GM12878 (cell line): ENCODE measurements around the gene ACAP1. TPM values are rescaled to one million over a fixed set of nuclear protein-coding genes. Genes with fewer than 3 reads are reported as not detected.

ENCODE experiments used
- ATAC-seq: fragments of 200-7000 bp; cut with Tn5 transposase; 3 replicates; pipeline ENCODE4 v1.9.1; 2020; ENCODE audit warnings: mild to moderate bottlenecking, moderate library complexity
- BruUV-seq: library from RNA; stranded (reverse); fragments of 400-500 nt; replicated peaks from 2 replicates; lab custom pipeline; 2021; lab: Mats Ljungman, UMichigan
- CTCF ChIA-PET: fragments of 300-600 bp; sonication (Branson Sonifier 250); formaldehyde crosslinking; extraction: SDS; loops from one replicate; lab custom pipeline; 2021; ENCODE audit warnings: inconsistent platforms; lab: Yijun Ruan, JAX
- POLR2A ChIA-PET: fragments of 350-600 bp; formaldehyde crosslinking; extraction: SDS; loops from one replicate; lab custom pipeline; 2021; ENCODE audit warnings: inconsistent platforms; lab: Charles Lee
- RAD21 ChIA-PET: fragments of 300-600 bp; sonication (Branson Sonifier 250); formaldehyde crosslinking; loops from one replicate; lab custom pipeline; 2023; ENCODE audit warnings: antibody characterized with exemption; ENCODE audit not compliant: unreplicated experiment; lab: Charles Lee
- SMC1A ChIA-PET: fragments of 300-600 bp; sonication (Branson Sonifier 250); formaldehyde crosslinking; loops from one replicate; lab custom pipeline; 2023; ENCODE audit not compliant: unreplicated experiment, uncharacterized antibody; lab: Charles Lee
- DNase-seq: peaks from one replicate; pipeline ENCODE4 v3.0.0-alpha.2; 2011; ENCODE audit warnings: low read depth, low spot score
- FAIRE-seq: peaks from 3 replicates; lab custom pipeline; 2011; peaks lifted over from hg19 to GRCh38; lab: Jason Lieb, UNC
- H2AFZ ChIP-seq: 2 replicates; pipeline ENCODE4 v1.6.0; 2011; ENCODE audit warnings: low read depth, low read length, control low read depth; ENCODE audit not compliant: control insufficient read depth
- H3K27ac ChIP-seq: 2 replicates; pipeline ENCODE4 v1.5.1; 2011; ENCODE audit warnings: control low read depth; ENCODE audit not compliant: control insufficient read depth, insufficient read depth
- H3K27me3 ChIP-seq, 2 experiments: replicated peaks in 1 of 2; 2 replicates each; pipeline versions ENCODE4 v1.6.0 to v1.6.1; 2011; ENCODE audit warnings: low read length in 1 of 2; ENCODE audit not compliant: control insufficient read depth in 2 of 2, insufficient read depth in 2 of 2
- H3K36me3 ChIP-seq, 2 experiments: 2 replicates each; pipeline ENCODE4 v1.5.1; 2011; ENCODE audit warnings: low read length in 1 of 2; ENCODE audit not compliant: control insufficient read depth in 2 of 2, insufficient read depth in 2 of 2
- H3K4me1 ChIP-seq: 2 replicates; pipeline ENCODE4 v1.6.1; 2011; ENCODE audit warnings: mild to moderate bottlenecking, low read length, moderate library complexity, mixed read lengths; ENCODE audit not compliant: control insufficient read depth, insufficient read depth
- H3K4me2 ChIP-seq: 2 replicates; pipeline ENCODE4 v1.6.0; 2011; ENCODE audit warnings: control low read depth; ENCODE audit not compliant: control insufficient read depth, insufficient read depth
- H3K4me3 ChIP-seq: fragments of 200-600 bp; sonication (generic); 2 replicates; pipeline ENCODE4 v1.5.1; 2016
- H3K79me2 ChIP-seq: 2 replicates; pipeline ENCODE4 v1.6.0; 2011; ENCODE audit warnings: low read length; ENCODE audit not compliant: control insufficient read depth, insufficient read depth
- H3K9ac ChIP-seq: 2 replicates; pipeline ENCODE4 v1.8.0; 2011; ENCODE audit warnings: low read length, control low read depth, mixed read lengths; ENCODE audit not compliant: control insufficient read depth, insufficient read depth
- H3K9me3 ChIP-seq: replicated peaks from 3 replicates; pipeline ENCODE4 v1.5.1; 2011; ENCODE audit warnings: mild to moderate bottlenecking, low read length; ENCODE audit not compliant: control insufficient read depth, insufficient read depth
- H4K20me1 ChIP-seq: 2 replicates; pipeline ENCODE4 v1.6.0; 2011; ENCODE audit not compliant: control insufficient read depth, insufficient read depth
- ATF3 ChIP-seq: IDR thresholded peaks from 2 replicates; pipeline ENCODE4 v1.6.1; 2011; ENCODE audit warnings: low read depth, mild to moderate bottlenecking, low read length, moderate library complexity, borderline replicate concordance; ENCODE audit errors: extremely low read depth
- BCLAF1 ChIP-seq: fragments of 450-650 bp; IDR thresholded peaks from 2 replicates; pipeline ENCODE4 v1.6.1; 2017; ENCODE audit warnings: antibody characterized with exemption, mild to moderate bottlenecking, moderate library complexity
- BMI1 ChIP-seq: fragments of 450-650 bp; IDR thresholded peaks from 2 replicates; pipeline ENCODE4 v1.6.1; 2016; ENCODE audit warnings: mild to moderate bottlenecking, moderate library complexity, borderline replicate concordance
- CEBPZ ChIP-seq: fragments of 150-350 bp; IDR thresholded peaks from 2 replicates; pipeline ENCODE4 v1.6.1; 2016; ENCODE audit warnings: low read depth, low read length
- CREM ChIP-seq: IDR thresholded peaks from 2 replicates; pipeline ENCODE4 v1.6.1; 2014; ENCODE audit warnings: antibody characterized with exemption, low read depth
- EGR1 ChIP-seq, 2 experiments: IDR thresholded peaks; 1 replicate in 1 of 2; 2 replicates in 1 of 2; pipeline ENCODE4 v1.6.1; 2011 to 2012; ENCODE audit warnings: low read depth in 2 of 2, low read length in 2 of 2, borderline replicate concordance in 1 of 2, mild to moderate bottlenecking in 1 of 2, moderate library complexity in 1 of 2
- KAT2A ChIP-seq: conservative IDR thresholded peaks from 2 replicates; pipeline ENCODE4 v1.6.1; 2011; ENCODE audit warnings: low read depth, low read length; ENCODE audit not compliant: control insufficient read depth
- NR2F1 ChIP-seq: fragments of 450-650 bp; conservative IDR thresholded peaks from 2 replicates; pipeline ENCODE4 v1.6.1; 2017; ENCODE audit warnings: mild to moderate bottlenecking
- RBBP5 ChIP-seq: fragments of 200-600 bp; sonication (generic); conservative IDR thresholded peaks from 2 replicates; pipeline ENCODE4 v1.6.1; 2016
- WGBS: methylation state at CpG from one replicate; pipeline ENCODE4 v1.1.6; 2016; ENCODE audit warnings: low lambda C conversion rate; ENCODE audit not compliant: insufficient replicate concordance, insufficient coverage; ENCODE audit errors: missing lambda C conversion rate; 5-methylcytosine and 5-hydroxymethylcytosine counted together
- in situ Hi-C: fragments of 300-500 bp; cut with MboI; formaldehyde crosslinking; loops from 9 replicates; pipeline ENCODE4 v1.14.3; 2018; ENCODE audit warnings: mixed read lengths
- intact Hi-C: fragments of 100-400 bp; cut with micrococcal nuclease; formaldehyde crosslinking; loops from one replicate; pipeline ENCODE4 v1.14.2; 2022; ENCODE audit not compliant: unreplicated experiment
- polyA plus RNA-seq, 11 experiments: library from polyadenylated mRNA; depleted of rRNA in 4 of 11; unstranded in 6 of 11; stranded (reverse) in 5 of 11; fragments of >200 nt; fragmentation: Nextera tagmentation in 4 of 11; fragmentation: Illumina TruSeq in 1 of 11; extraction: Ambion mirVana in 4 of 11; extraction: Trizol in 1 of 11; gene quantifications; 1 replicate in 1 of 11; 2 replicates in 10 of 11; pipeline versions ENCODE4 v1.2.1 to v1.2.3, GENCODE V29; 2011 to 2016; ENCODE audit warnings: inconsistent platforms in 2 of 11, missing spikeins in 2 of 11, low read depth in 1 of 11
- total RNA-seq, 4 experiments: library from RNA; depleted of rRNA in 3 of 4; stranded (reverse); fragments of >200 nt in 3 of 4; fragmentation: Illumina TruSeq in 1 of 4; extraction: Trizol in 1 of 4; gene quantifications; 2 replicates each; pipeline versions ENCODE4 v1.2.1 to v1.2.3, GENCODE V29; 2013 to 2021

ACAP1 gene
- total and polyA plus RNA-seq, 10 of the 15 experiments (the other 5 are each of a cell fraction or from before 2014, with no cell fraction given) = 5.7 to 245 (median 118) TPM

- no peak overlapping the region for H3K4me2 ChIP-seq
- H3K9ac ChIP-seq = no peak overlapping the region
- no peak overlapping the region for H3K4me3 ChIP-seq
- TF ChIP-seq EGR1 (IDR thresholded peaks at IDR 0.05; ENCODE audit: borderline replicate concordance in 1 of 2, low read depth in 2 of 2, low read length in 2 of 2) (no peak), CEBPZ (no peak), RBBP5 (no peak), BCLAF1 (no peak), BMI1 (no peak), NR2F1 (no peak), CREM (no peak), KAT2A (no peak), ATF3 (no peak)
- H3K36me3 ChIP-seq = no peaks in the 10 kb centered on the region
- ChIA-PET CTCF (interaction anchor here (1.5 to 2.3 kb wide), 2 partner anchors 8 to 70 kb away, joined by 6 read pairs; no protein-coding TSS in a partner anchor), RAD21 (no interaction called here), SMC1A (no interaction called here), POLR2A (no interaction called here)
- no peak overlapping the region for H2AFZ ChIP-seq
- no peak for DNase-seq
- in situ Hi-C loops (no loop called here), intact Hi-C loops (no loop called here)
- H3K4me1 ChIP-seq = peaks cover 3% of the 10 kb centered on the region
- H3K27ac ChIP-seq = no peak overlapping the region
- peaks cover 3 to 6% of the 10 kb centered on the region in 2 experiments for H3K27me3 ChIP-seq
- no peaks in the 10 kb centered on the region; the same call in 1 of the 2 replicates for H4K20me1 ChIP-seq
- FAIRE-seq = no peak
- WGBS = 13% methylated on average over 11 of the region's 11 CpGs
- H3K9me3 ChIP-seq = no peaks in the 10 kb centered on the region
- no peaks in the 10 kb centered on the region for H3K79me2 ChIP-seq
- no TSS peak for BruUV-seq
- no peak for ATAC-seq
Measured at GRCh38 chr17:7290685-7291084, 45.6 kb upstream of the ACAP1 start.
